Gastroesophageal sphincter (tissue), 3 donors: Measurements from ENCODE around the gene PIRT.

Experiments
- POLR2AphosphoS5 ChIP-seq: sonication (generic); formaldehyde crosslinking; IDR thresholded peaks from one replicate; pipeline ENCODE4 v1.6.1; 2017; ENCODE audit warnings: antibody characterized with exemption
- TF ChIP-seq, protein P1 (sequence below), 4 experiments: fragments of 200-600 bp in 2 of 4; fragments of 450-650 bp in 2 of 4; sonication (generic) in 1 of 4; IDR thresholded peaks; one replicate each; pipeline ENCODE4 v1.5.1; 2017 to 2019; ENCODE audit warnings: antibody characterized with exemption in 4 of 4, mild to moderate bottlenecking in 2 of 4, moderate library complexity in 2 of 4

DNA sequence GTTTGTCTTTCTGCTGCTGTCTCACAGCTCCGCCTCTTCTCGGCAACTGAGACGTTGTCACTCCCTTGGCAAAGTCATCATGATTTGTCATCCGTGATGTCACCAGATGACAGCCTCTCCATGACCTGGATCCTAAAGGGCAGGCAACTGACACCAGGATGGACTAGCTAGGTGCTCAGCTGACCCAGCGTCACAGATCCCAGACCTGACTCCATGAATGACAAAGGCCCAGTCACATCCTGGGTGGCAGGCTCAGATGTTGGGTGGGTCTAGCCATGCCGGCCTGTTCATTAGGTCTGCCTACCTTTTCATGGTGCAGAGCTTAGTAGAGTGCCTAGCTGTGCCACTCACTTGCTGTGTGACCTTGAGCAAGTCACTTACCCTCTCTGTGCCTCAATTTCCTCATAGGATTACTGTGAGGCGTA is 30.2 kb downstream of the PIRT start:
- TF ChIP-seq POLR2AphosphoS5, result no peak
- TF ChIP-seq, protein P1, sequence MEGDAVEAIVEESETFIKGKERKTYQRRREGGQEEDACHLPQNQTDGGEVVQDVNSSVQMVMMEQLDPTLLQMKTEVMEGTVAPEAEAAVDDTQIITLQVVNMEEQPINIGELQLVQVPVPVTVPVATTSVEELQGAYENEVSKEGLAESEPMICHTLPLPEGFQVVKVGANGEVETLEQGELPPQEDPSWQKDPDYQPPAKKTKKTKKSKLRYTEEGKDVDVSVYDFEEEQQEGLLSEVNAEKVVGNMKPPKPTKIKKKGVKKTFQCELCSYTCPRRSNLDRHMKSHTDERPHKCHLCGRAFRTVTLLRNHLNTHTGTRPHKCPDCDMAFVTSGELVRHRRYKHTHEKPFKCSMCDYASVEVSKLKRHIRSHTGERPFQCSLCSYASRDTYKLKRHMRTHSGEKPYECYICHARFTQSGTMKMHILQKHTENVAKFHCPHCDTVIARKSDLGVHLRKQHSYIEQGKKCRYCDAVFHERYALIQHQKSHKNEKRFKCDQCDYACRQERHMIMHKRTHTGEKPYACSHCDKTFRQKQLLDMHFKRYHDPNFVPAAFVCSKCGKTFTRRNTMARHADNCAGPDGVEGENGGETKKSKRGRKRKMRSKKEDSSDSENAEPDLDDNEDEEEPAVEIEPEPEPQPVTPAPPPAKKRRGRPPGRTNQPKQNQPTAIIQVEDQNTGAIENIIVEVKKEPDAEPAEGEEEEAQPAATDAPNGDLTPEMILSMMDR (IDR thresholded peaks at IDR 0.05), result no peak
